B cell (primary cell): ENCODE measurements around the gene CCDC88C. TPM values are rescaled to one million over a fixed set of nuclear protein-coding genes. Genes with fewer than 3 reads are reported as not detected.

Source experiments
- ATAC-seq: fragments of 200-7000 bp; cut with Tn5 transposase; one replicate; pipeline ENCODE4 v1.10.0; 2021; ENCODE audit warnings: low read depth, mild to moderate bottlenecking, moderate number of reproducible peaks, moderate library complexity
- CTCF ChIA-PET: fragments of 350-600 bp; sonication (Branson Sonifier 250); formaldehyde crosslinking; loops from one replicate; lab custom pipeline; 2021; ENCODE audit warnings: antibody characterized with exemption, inconsistent platforms; lab: Charles Lee
- POLR2A ChIA-PET: fragments of 350-600 bp; sonication (Branson Sonifier 250); formaldehyde crosslinking; loops from one replicate; lab custom pipeline; 2021; ENCODE audit warnings: antibody characterized with exemption; lab: Charles Lee
- DNase-seq: peaks from one replicate; pipeline ENCODE4 v3.0.0; 2013
- H2AFZ ChIP-seq: 2 replicates; pipeline ENCODE4 v1.6.1; 2012; ENCODE audit warnings: mild to moderate bottlenecking, low read depth, low read length; ENCODE audit not compliant: insufficient read depth, poor library complexity, severe bottlenecking
- H3K27ac ChIP-seq, 2 donors: 1 replicate in 1 of 2; 2 replicates in 1 of 2; pipeline ENCODE4 v1.5.1; 2012 to 2013; ENCODE audit warnings: low read length in 2 of 2, mild to moderate bottlenecking in 2 of 2, moderate library complexity in 1 of 2
- H3K27me3 ChIP-seq, 4 experiments: fragments of 200-600 bp in 1 of 4; sonication (generic) in 1 of 4; replicated peaks in 1 of 4; 1 replicate in 2 of 4; 2 replicates in 2 of 4; pipeline versions ENCODE4 v1.6.1 to v1.7.0; 2013 to 2016; ENCODE audit warnings: low read length in 3 of 4, mild to moderate bottlenecking in 2 of 4, mixed read lengths in 1 of 4, moderate library complexity in 1 of 4; ENCODE audit not compliant: insufficient read depth in 4 of 4, control insufficient read depth in 3 of 4; ENCODE audit errors: control extremely low read depth in 1 of 4
- H3K36me3 ChIP-seq, 2 experiments: replicated peaks in 1 of 2; 1 replicate in 1 of 2; 2 replicates in 1 of 2; pipeline versions ENCODE4 v1.6.1 to v1.7.1; 2013; ENCODE audit warnings: low read length in 1 of 2; ENCODE audit not compliant: insufficient read depth in 2 of 2, control insufficient read depth in 1 of 2; ENCODE audit errors: control extremely low read depth in 1 of 2, extremely low read depth in 1 of 2
- H3K4me1 ChIP-seq, 2 donors: fragments of 200-600 bp in 1 of 2; sonication (generic) in 1 of 2; 1 replicate in 1 of 2; 2 replicates in 1 of 2; pipeline versions ENCODE4 v1.5.1 to v1.6.1; 2013 to 2017; ENCODE audit warnings: low read length in 2 of 2; ENCODE audit not compliant: control insufficient read depth in 2 of 2, insufficient read depth in 2 of 2
- H3K4me2 ChIP-seq: replicated peaks from 2 replicates; pipeline ENCODE3; 2012; ENCODE audit warnings: mild to moderate bottlenecking, low read depth, low read length; ENCODE audit not compliant: poor library complexity, severe bottlenecking
- H3K4me3 ChIP-seq, 5 experiments: fragments of 200-600 bp in 1 of 5; sonication (generic) in 1 of 5; 1 replicate in 3 of 5; 2 replicates in 2 of 5; pipeline versions ENCODE4 v1.5.1 to v1.7.0; 2011 to 2016; ENCODE audit warnings: low read length in 4 of 5, mild to moderate bottlenecking in 4 of 5, low read depth in 2 of 5, control low read depth in 1 of 5, moderate library complexity in 1 of 5; ENCODE audit not compliant: insufficient read depth in 1 of 5; ENCODE audit errors: control extremely low read depth in 1 of 5, extremely low read depth in 1 of 5
- H3K79me2 ChIP-seq: fragments of 200-600 bp; sonication (generic); one replicate; pipeline ENCODE4 v1.6.0; 2016; ENCODE audit warnings: low read length; ENCODE audit not compliant: control insufficient read depth, insufficient read depth
- H3K9ac ChIP-seq: fragments of 200-600 bp; sonication (generic); 2 replicates; pipeline ENCODE4 v1.6.1; 2017; ENCODE audit warnings: mild to moderate bottlenecking, low read length, moderate library complexity
- H3K9me3 ChIP-seq, 3 donors: one replicate each; pipeline versions ENCODE4 v1.6.1 to v1.7.1; 2013; ENCODE audit warnings: low read length in 2 of 3; ENCODE audit not compliant: control insufficient read depth in 2 of 3, insufficient read depth in 1 of 3; ENCODE audit errors: control extremely low read depth in 1 of 3
- H4K20me1 ChIP-seq: 2 replicates; pipeline ENCODE4 v1.6.0; 2012; ENCODE audit warnings: mild to moderate bottlenecking, low read length; ENCODE audit not compliant: insufficient read depth, control insufficient read depth, poor library complexity, severe bottlenecking
- H3K27ac Mint-ChIP-seq: one replicate; pipeline ENCODE4 v1.8.0; 2021; ENCODE audit warnings: mixed read lengths
- H3K27me3 Mint-ChIP-seq: one replicate; pipeline ENCODE4 v1.8.0; 2021; ENCODE audit warnings: mixed read lengths
- H3K4me1 Mint-ChIP-seq: one replicate; pipeline ENCODE4 v1.8.0; 2021; ENCODE audit warnings: mixed read lengths
- H3K4me3 Mint-ChIP-seq: one replicate; pipeline ENCODE4 v1.8.0; 2021; ENCODE audit warnings: mixed read lengths
- H3K9me3 Mint-ChIP-seq: one replicate; pipeline ENCODE4 v1.8.0; 2022; ENCODE audit warnings: mixed read lengths; ENCODE audit not compliant: insufficient read depth
- EZH2 ChIP-seq: IDR thresholded peaks from 2 replicates; pipeline ENCODE4 v1.6.1; 2012; ENCODE audit warnings: borderline replicate concordance, low read depth, mild to moderate bottlenecking, moderate library complexity, low read length; ENCODE audit not compliant: insufficient read depth, poor library complexity, severe bottlenecking
- WGBS: methylation state at CpG from one replicate; pipeline ENCODE4 v1.1.5; 2013; ENCODE audit warnings: missing lambda C conversion rate; ENCODE audit not compliant: insufficient coverage; 5-methylcytosine and 5-hydroxymethylcytosine counted together
- intact Hi-C: fragments of 100-400 bp; cut with micrococcal nuclease; formaldehyde crosslinking; loops from one replicate; pipeline ENCODE4 v1.10.0; 2022
- polyA plus RNA-seq: library from polyadenylated mRNA; depleted of rRNA; stranded (reverse); fragments of >200 nt; gene quantifications from 2 replicates; pipeline ENCODE4 v1.2.3, GENCODE V29; 2012
- total RNA-seq, 2 donors: library from RNA; stranded (reverse); fragments of 120-200 nt in 1 of 2; gene quantifications; 1 replicate in 1 of 2; 2 replicates in 1 of 2; pipeline versions ENCODE4 v1.2.3 to v1.2.4, GENCODE V29; 2013 to 2022
- TF ChIP-seq, protein P1 (sequence below): fragments of 200-600 bp; IDR thresholded peaks from one replicate; pipeline ENCODE4 v1.8.0; 2022; ENCODE audit warnings: antibody characterized with exemption, mild to moderate bottlenecking

Gene CCDC88C
- total and polyA plus RNA-seq, 2 donors (not counting 1 experiment from before 2014, with no cell fraction given), result 98.7 to 181 TPM

DNA sequence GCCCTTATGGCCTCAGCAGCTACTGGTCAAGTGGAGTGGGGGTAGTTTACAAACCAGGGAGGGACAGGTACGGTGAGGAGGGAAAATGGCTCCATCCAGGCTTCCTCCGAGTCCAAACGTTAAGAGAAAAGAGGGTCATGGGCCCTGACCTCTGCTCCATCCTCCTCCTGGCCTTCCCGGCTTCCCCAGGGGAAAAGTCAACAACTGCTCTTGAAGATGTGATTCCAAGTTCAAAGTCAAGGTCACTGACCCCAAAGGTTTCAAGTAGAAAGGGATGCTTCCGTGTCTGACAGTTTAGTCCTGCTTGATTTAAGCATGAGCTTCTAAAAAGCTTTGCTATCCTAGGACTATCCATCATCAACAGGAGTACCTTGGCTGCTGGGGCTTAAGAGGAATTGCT lies 28.5 kb downstream of the CCDC88C start:
- Histone ChIP-seq H3K36me3 (peaks cover 2 to 25% of the 10 kb centered on the region in 2 experiments), H3K27ac (peak overlapping the region in 1 of 2 donors; percentile 58), H2AFZ (no peak overlapping the region), H3K27me3 (no peaks in the 10 kb centered on the region), H4K20me1 (peaks cover 97% of the 10 kb centered on the region), H3K79me2 (peaks cover 100% of the 10 kb centered on the region), H3K4me3 (no peak overlapping the region), H3K9ac (no peak overlapping the region), H3K4me2 (peak overlapping the region; percentile 59), H3K9me3 (no peaks in the 10 kb centered on the region), H3K4me1 (peaks cover 61 to 79% of the 10 kb centered on the region in 2 donors)
- Mint-ChIP-seq H3K27ac (peak overlapping the region; percentile 68), H3K27me3 (no peaks in the 10 kb centered on the region), H3K9me3 (no peaks in the 10 kb centered on the region), H3K4me3 (no peak overlapping the region), H3K4me1 (peaks cover 83% of the 10 kb centered on the region)
- 83% methylated on average over 2 of the region's 5 CpGs for WGBS
- intact Hi-C loops, result no loop called here
- POLR2A ChIA-PET, result interaction anchor here (0.7 kb wide), 1 partner anchor 8 kb away, joined by 4 read pairs; no protein-coding TSS in a partner anchor
- no peak for DNase-seq
- TF ChIP-seq EZH2, result no peak
- TF ChIP-seq, protein P1, sequence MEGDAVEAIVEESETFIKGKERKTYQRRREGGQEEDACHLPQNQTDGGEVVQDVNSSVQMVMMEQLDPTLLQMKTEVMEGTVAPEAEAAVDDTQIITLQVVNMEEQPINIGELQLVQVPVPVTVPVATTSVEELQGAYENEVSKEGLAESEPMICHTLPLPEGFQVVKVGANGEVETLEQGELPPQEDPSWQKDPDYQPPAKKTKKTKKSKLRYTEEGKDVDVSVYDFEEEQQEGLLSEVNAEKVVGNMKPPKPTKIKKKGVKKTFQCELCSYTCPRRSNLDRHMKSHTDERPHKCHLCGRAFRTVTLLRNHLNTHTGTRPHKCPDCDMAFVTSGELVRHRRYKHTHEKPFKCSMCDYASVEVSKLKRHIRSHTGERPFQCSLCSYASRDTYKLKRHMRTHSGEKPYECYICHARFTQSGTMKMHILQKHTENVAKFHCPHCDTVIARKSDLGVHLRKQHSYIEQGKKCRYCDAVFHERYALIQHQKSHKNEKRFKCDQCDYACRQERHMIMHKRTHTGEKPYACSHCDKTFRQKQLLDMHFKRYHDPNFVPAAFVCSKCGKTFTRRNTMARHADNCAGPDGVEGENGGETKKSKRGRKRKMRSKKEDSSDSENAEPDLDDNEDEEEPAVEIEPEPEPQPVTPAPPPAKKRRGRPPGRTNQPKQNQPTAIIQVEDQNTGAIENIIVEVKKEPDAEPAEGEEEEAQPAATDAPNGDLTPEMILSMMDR, result no peak
- CTCF ChIA-PET, result no interaction called here
- ATAC-seq, result no peak

DNA sequence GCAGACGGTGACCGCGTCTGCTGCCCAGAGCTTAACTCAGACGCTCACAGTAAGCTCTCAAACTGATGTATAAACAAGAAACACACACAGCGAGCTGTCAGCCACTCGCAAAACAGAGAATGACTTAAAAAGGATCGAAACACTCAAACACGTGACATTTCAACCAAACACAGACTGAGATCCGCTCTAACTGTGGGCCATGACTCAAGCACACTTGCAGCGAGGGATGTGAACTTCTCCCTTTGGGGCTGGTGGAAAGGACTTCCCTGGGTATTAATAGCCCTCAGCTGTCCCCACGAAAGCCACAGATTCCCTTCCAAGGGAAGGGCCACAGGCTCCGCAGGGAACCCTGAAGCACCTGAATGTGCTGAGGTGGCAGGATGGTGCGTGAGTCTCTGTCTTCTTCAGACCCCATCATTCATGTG lies 29.1 kb downstream of the CCDC88C start:
- Mint-ChIP-seq H3K27ac (peak overlapping the region; percentile 68), H3K4me1 (peaks cover 82% of the 10 kb centered on the region), H3K27me3 (no peaks in the 10 kb centered on the region), H3K4me3 (peak overlapping the region; percentile 47), H3K9me3 (no peaks in the 10 kb centered on the region)
- peak overlapping the region in 1 of 2 donors; percentile 58 for H3K27ac ChIP-seq
- H3K9me3 ChIP-seq, result no peaks in the 10 kb centered on the region
- peaks cover 2 to 23% of the 10 kb centered on the region in 2 experiments for H3K36me3 ChIP-seq
- H3K79me2 ChIP-seq, result peaks cover 100% of the 10 kb centered on the region
- no peak overlapping the region for H3K4me3 ChIP-seq
- ChIA-PET CTCF (interaction anchor here (1.1 to 1.3 kb wide), 3 partner anchors 10 to 65 kb away, joined by 3 to 4 read pairs (median 4); no protein-coding TSS in a partner anchor), POLR2A (interaction anchor here (0.6 kb wide), 1 partner anchor 489 kb away, joined by 3 read pairs; no protein-coding TSS in a partner anchor)
- TF ChIP-seq, protein P1, result no peak
- TF ChIP-seq EZH2, result no peak
- WGBS, result 38% methylated on average over 9 of the region's 13 CpGs
- H3K4me1 ChIP-seq, result peaks cover 56 to 76% of the 10 kb centered on the region in 2 donors
- DNase-seq (peak; percentile 47), ATAC-seq (peak; percentile 77)
- peaks cover 97% of the 10 kb centered on the region for H4K20me1 ChIP-seq
- H3K4me2 ChIP-seq, result peak overlapping the region; percentile 59
- intact Hi-C loops, result no loop called here
- no peaks in the 10 kb centered on the region for H3K27me3 ChIP-seq
- peak overlapping the region; percentile 4 for H3K9ac ChIP-seq
- H2AFZ ChIP-seq, result no peak overlapping the region
